ENCODE measurements around the gene ETF1.

- TF ChIP-seq CTCF (IDR thresholded peaks at IDR 0.05) (no peak), EP300 (IDR thresholded peaks at IDR 0.05; ENCODE audit: low read depth) (no peak)
These were observed 27.3 kb downstream of the ETF1 start for GRCh38 chr5:138515556-138516245.
